Mucosa of rectum (tissue), 2 donors: Measurements from ENCODE around the gene MAP2K2.

ENCODE experiments used
- H3K27ac ChIP-seq, 2 donors: one replicate each; pipeline ENCODE4 v1.7.0; 2013; ENCODE audit warnings: inconsistent platforms in 2 of 2, low read depth in 2 of 2, low read length in 2 of 2
- H3K27me3 ChIP-seq, 2 donors: one replicate each; pipeline ENCODE4 v1.7.0; 2013; ENCODE audit warnings: low read length in 2 of 2; ENCODE audit not compliant: control insufficient read depth in 2 of 2, insufficient read depth in 2 of 2
- H3K36me3 ChIP-seq, 2 donors: one replicate each; pipeline ENCODE4 v1.7.0; 2013; ENCODE audit warnings: low read length in 2 of 2; ENCODE audit not compliant: control insufficient read depth in 2 of 2, insufficient read depth in 2 of 2
- H3K4me1 ChIP-seq, 2 donors: one replicate each; pipeline ENCODE4 v1.7.0; 2013; ENCODE audit warnings: low read length in 2 of 2, mild to moderate bottlenecking in 1 of 2; ENCODE audit not compliant: control insufficient read depth in 2 of 2, insufficient read depth in 2 of 2
- H3K4me3 ChIP-seq, 2 donors: one replicate each; pipeline ENCODE4 v1.7.0; 2013; ENCODE audit warnings: low read length in 2 of 2
- H3K9ac ChIP-seq, 2 donors: one replicate each; pipeline ENCODE4 v1.7.0; 2013; ENCODE audit warnings: low read length in 2 of 2, low read depth in 1 of 2, mild to moderate bottlenecking in 1 of 2
- H3K9me3 ChIP-seq, 2 donors: one replicate each; pipeline ENCODE4 v1.7.0; 2013; ENCODE audit warnings: low read length in 2 of 2; ENCODE audit not compliant: control insufficient read depth in 2 of 2
- donor health status: healthy.
- donor health status: Normal muscosa, but diverticular disease.

The MAP2K2 gene

DNA sequence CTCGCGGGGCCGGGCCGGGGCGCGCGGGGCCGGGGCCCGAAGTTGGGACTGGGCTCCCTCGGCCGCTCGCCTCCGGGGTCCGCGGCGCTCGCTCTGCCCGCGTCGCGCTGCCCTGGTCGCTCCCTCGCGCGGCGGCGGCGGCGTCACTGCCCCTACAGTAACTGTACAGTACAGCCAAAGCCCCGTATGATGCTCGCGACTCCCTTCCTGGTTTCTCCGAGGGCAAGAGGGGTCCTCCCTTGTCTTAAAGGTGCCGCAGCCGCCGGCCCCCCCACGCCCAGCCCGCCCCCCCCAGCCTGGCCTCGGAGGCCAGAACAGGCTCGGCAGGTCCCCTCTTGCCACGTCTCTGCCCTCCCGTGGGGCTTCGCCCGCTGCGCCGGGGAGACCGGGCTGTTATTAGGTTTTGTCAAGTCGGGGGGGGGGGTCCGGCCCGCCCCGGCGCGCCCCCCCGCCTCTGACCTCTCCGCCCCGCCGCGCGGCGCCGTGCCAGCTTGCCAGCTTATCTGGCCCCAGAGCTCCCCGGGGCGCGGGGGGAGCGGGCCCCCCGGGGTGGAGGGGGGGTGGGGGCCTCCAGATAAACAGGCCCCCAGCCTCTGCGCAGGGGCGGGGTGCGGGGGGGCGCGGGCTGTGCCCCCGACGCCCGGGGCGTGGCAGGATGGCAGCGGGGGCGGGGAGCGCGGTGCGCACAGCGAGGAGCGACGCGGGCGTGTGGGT lies 57.1 kb downstream of the MAP2K2 start, which contains the start of gene ZBTB7A:
TSS of gene ZBTB7A (minus strand) at position 218 of the 714 bp plus-strand sequence. CDS start 11,667 bp downstream, outside the sequence.
- Histone ChIP-seq H3K27me3 (no peaks in the 10 kb centered on the region), H3K9ac (peak within 1 kb of the TSS; percentile 75 to 87), H3K4me3 (peak within 1 kb of the TSS; percentile 71 to 80), H3K36me3 (peaks cover 0 to 3% of the 10 kb centered on the region in 2 donors), H3K27ac (peak within 1 kb of the TSS; percentile 97), H3K4me1 (peaks cover 32% of the 10 kb centered on the region in 2 donors), H3K9me3 (no peaks in the 10 kb centered on the region)

DNA sequence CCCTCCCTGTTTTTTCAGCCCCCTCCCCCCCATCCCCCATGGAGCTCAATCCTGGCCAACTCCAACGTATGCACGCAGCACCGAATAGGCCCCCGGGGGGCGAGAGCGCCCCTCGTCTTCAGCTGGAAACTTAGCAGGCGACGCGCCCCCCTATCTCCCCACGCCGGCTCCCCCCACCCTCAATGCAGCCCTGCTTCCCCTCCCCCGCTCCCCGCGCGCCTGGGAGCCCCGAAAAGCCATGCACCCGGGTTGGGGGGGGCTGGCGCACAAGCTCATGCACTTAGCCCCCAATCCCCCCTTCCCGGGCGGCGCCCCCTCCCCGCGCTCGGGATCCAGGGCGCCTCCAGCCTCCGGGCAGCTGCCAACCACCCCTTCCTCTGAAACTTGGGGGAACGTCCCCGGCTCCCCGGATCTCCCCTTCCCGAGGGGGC lies 57.7 kb downstream of the MAP2K2 start:
- Histone ChIP-seq H3K9ac (peak overlapping the region; percentile 75 to 87), H3K27ac (peak overlapping the region; percentile 97), H3K4me1 (peaks cover 37% of the 10 kb centered on the region in 2 donors)

DNA sequence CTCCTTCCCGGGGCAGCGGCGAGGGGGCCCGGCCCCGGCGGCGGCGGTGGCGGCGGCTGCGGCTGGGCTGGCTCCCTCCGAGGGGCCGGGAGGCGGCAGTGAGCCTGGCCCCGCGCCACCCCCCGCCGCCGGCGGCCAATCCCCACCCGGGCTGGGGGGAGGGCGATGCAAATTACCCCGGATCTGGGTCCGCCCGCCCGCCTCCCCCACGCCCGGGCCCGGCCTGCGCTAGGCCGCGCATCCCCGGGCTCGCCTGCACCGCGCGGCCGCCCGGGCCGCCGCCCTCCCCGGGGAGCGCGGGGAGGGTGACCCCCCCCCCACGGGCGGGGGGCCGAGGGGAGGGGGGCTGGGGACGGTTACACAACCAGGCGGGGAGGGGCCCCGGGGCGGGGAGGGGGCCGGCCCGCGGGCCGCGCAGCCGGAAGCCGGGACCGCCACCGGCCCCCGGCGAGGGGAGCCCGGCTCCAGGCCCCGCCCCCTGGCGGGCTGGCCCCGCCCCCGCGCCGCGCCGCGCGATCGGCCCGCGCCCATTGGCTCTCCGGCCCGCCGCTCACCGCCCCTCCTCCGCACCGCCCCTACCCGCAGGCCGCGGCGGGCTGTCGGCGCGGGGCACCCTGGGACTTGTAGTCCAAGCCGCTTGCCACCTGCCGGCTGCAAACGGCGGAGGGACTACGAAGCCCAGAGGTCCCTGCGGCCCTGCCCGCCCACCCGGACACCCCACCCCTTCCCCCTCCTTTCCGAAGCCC lies 58.3 kb downstream of the MAP2K2 start:
- Histone ChIP-seq H3K27me3 (no peaks in the 10 kb centered on the region), H3K9me3 (no peaks in the 10 kb centered on the region), H3K4me1 (peaks cover 42% of the 10 kb centered on the region in 2 donors), H3K36me3 (peaks cover 0 to 3% of the 10 kb centered on the region in 2 donors), H3K9ac (peak overlapping the region in 1 of 2 donors; percentile 96), H3K4me3 (peak overlapping the region; percentile 65 to 80), H3K27ac (peak overlapping the region; percentile 97 to 100)

More for the DNA sequence above, 57.7 kb downstream of the MAP2K2 start:
- H3K9me3 ChIP-seq = no peaks in the 10 kb centered on the region
- H3K27me3 ChIP-seq = no peaks in the 10 kb centered on the region
- peak overlapping the region; percentile 65 to 80 for H3K4me3 ChIP-seq
- peaks cover 0 to 3% of the 10 kb centered on the region in 2 donors for H3K36me3 ChIP-seq

DNA sequence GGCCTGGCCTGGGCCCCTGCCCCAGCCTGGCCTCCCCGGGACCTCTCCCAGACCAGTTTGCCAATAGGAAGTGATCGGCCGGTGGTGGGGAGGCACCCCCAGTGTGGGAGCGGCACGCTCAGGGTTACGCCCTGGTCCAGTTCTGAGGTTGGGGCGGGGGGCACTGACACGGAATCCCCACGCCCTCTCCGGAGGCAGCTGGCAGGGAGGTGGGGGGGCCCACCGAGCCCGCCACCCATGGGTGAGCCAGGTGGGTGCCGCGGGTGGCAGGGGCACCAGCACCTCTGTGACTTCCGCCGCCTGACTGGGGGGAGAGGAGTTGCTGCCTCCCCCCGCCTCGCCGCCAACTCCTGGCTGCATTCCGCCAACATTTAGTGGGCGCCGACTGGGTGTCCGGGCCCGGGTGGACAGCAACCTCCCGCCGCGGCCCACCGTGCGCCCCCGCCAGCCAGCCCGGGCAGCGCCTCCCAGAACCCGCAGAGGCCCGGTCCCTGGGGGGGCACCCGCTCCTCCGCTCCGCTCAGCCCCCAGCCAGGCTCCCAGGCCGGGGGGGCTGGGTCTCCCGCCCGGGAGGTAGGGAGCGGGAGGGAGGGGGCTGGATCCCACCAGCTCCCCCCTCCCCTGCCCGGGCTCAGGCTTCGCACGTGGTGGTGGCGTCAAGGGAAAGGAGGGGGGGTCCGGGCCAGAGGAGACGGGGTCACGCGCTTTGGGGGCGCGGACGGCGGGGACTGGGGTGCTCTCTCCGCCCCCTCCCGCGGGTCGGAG lies 59.2 kb downstream of the MAP2K2 start:
- Histone ChIP-seq H3K4me3 (peak overlapping the region; percentile 79 to 82), H3K9ac (peak overlapping the region; percentile 80 to 96), H3K36me3 (peaks cover 0 to 3% of the 10 kb centered on the region in 2 donors), H3K4me1 (peaks cover 49 to 50% of the 10 kb centered on the region in 2 donors), H3K9me3 (no peaks in the 10 kb centered on the region), H3K27me3 (no peaks in the 10 kb centered on the region), H3K27ac (peak overlapping the region; percentile 98 to 100)

DNA sequence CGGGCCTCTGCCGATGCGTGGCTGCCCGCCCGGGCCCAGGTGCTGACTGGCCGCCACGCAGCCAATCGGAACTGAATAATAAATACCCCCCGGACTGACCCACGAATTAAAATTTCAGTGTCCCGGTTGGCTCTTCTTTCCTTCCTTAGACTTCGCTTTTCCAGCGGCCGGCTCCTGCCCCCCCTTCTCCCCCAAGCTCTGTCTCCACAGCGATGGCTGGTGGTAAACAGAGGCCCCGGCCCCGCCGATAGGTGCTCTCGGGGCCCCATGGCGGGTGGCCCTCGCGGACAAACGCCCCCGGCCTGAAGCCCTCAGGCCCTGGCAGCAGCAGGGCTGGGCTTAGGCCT lies 59.8 kb downstream of the MAP2K2 start:
- Histone ChIP-seq H3K9me3 (no peaks in the 10 kb centered on the region), H3K9ac (peak overlapping the region; percentile 80 to 96), H3K4me1 (peaks cover 54% of the 10 kb centered on the region in 2 donors), H3K36me3 (peaks cover 0 to 3% of the 10 kb centered on the region in 2 donors), H3K27ac (peak overlapping the region; percentile 98 to 100), H3K27me3 (no peaks in the 10 kb centered on the region), H3K4me3 (peak overlapping the region; percentile 79 to 82)

DNA sequence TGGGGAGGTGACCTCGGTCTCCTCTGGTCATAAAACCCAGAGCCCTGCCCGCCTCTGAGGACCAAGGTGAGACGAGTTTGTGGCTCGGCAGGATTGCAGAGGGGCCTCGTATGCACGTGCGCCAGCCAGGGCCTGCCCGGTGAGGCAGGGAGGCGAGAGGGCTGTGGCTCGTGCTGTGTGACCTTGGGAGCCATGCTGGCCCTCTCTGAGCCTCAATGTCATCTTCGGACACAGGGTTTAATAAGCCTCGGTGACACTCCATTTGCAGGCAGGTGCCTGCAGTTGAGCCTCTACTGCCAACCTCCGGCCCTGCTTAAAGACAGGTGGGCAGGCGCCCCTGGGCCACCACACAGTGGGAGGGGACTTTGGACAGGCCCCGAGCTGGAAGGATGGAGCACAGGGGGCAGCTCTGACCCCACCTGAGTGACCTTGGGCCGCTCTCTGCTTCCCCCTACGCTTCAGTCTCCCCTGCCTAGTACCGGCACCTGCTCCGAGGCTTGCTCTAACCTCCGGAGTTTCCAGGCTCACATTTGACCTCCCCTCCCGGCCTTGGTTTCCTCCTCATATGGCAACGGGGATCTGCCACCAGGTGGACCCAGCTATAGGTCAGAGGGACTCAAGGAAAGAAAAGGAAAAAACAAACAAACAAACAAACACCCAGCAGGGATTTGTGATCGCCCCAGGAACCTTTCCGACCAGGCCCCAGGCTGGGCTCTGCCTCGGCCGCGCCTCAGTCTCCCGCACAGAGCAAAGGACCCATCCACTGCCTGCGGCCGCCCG lies 60.4 kb downstream of the MAP2K2 start:
- Histone ChIP-seq H3K9ac (peak overlapping the region; percentile 80 to 96), H3K36me3 (peaks cover 0 to 3% of the 10 kb centered on the region in 2 donors), H3K27me3 (no peaks in the 10 kb centered on the region), H3K4me1 (peaks cover 56 to 60% of the 10 kb centered on the region in 2 donors), H3K27ac (peak overlapping the region; percentile 98 to 100), H3K9me3 (no peaks in the 10 kb centered on the region), H3K4me3 (peak overlapping the region; percentile 79 to 82)

DNA sequence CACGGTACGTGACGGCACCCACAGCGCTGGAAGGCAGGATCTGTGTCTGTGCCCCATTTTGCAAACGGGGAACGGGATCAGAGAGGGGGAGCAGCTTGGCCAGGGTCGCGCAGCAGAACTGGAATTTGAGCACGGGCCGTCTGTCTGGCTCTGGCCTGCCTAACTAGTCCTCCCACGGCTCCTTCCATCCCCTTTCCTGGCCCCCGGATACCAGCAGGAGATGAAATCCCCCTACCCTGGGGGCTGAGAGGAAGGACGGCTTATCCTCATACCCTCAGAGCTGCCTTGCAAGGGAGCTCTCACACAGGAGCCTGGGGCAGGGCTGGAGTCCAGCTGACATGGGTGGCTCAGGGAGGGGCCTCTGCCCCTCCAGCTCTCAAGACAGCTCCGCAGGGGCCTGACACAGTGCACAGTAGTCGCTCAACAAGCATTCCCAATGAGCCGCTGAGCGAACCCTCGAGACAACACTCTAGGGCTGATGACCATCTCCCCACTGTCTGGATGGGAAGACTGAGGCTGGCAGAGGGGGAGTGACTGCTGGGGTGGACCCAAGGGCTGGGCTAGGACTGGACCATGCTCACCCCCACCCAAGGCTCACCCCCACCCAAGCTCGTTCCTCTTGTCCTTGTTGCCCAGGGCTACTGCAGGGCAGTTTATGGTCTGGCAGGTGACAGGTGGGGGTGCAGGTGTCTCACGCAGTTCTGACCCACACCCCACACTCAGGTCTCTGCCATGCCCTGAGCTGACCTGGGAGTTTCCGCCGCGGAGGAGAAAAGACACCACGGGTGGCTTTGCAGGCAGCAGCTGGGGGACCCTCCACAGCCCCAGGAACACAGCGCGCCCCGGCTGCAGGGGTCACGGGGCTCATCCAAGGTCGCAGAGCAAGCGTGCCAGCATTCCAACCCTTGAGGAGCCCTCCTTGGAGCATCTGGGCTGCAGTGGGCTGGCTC lies 61.2 kb downstream of the MAP2K2 start:
- Histone ChIP-seq H3K27me3 (no peaks in the 10 kb centered on the region), H3K4me1 (peaks cover 59 to 60% of the 10 kb centered on the region in 2 donors), H3K27ac (peak overlapping the region; percentile 98 to 100), H3K9me3 (no peaks in the 10 kb centered on the region), H3K9ac (peak overlapping the region; percentile 80 to 96), H3K36me3 (peaks cover 0 to 3% of the 10 kb centered on the region in 2 donors), H3K4me3 (peak overlapping the region; percentile 79 to 82)

DNA sequence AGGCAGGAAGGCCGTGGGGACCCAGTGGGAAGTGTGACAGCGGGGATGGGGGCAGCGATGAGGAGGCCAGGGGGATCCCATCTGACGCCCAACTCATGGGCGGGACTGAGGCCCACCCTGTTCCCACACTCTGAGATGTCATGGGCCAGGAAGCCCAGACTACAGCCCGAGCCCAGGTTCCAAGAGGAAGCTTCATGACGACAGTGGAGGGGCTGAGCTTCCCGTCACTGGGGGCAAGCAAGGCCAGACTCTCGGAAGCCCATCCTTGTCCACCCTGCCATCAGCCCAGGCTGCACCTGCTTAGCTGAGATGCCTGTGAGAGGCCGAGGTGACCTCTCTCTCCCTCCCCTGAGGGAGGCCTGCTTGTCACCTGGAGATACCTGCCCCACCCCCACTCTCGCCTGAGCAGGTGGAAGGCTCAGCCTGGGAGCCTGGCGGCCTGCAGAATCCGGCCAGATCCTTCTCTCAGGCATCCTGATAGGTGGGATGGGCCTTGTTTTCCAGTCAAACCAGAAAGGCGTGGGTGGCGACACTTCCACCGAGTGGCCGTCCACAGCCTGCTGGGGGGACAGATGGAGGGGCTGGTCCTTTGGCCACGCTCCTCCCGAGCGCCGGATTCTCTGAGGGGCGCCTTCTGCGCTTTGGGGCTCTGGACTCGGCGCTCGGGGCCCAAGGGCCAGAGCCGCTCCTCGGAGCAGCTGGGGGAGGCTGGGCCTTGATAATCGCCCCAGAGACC lies 62.1 kb downstream of the MAP2K2 start:
- Histone ChIP-seq H3K27me3 (no peaks in the 10 kb centered on the region), H3K36me3 (peaks cover 0 to 3% of the 10 kb centered on the region in 2 donors), H3K9ac (peak overlapping the region; percentile 80 to 96), H3K4me1 (peaks cover 59 to 61% of the 10 kb centered on the region in 2 donors), H3K9me3 (no peaks in the 10 kb centered on the region), H3K27ac (peak overlapping the region; percentile 98 to 100), H3K4me3 (peak overlapping the region; percentile 79 to 82)
